HAP-1 (cell line): Measurements from ENCODE around the gene BEND6.

Source experiments
- DNase-seq, 2 experiments: peaks; one replicate each; pipeline ENCODE4 v3.0.0-alpha.2; 2016 to 2020; ENCODE audit warnings: low spot score in 2 of 2
- H3K27me3 ChIP-seq: fragments of 250-450 bp; sonication (Bioruptor Pico); 2 replicates; pipeline ENCODE4 v1.5.1; 2020; ENCODE audit warnings: low read depth, mild to moderate bottlenecking, moderate library complexity
- H3K36me3 ChIP-seq: fragments of 250-450 bp; sonication (Bioruptor Pico); replicated peaks from 2 replicates; pipeline ENCODE4 v1.5.1; 2020; ENCODE audit warnings: mild to moderate bottlenecking
- H3K4me1 ChIP-seq: fragments of 250-450 bp; sonication (Bioruptor Pico); 2 replicates; pipeline ENCODE4 v1.5.1; 2020; ENCODE audit warnings: mild to moderate bottlenecking
- H3K4me3 ChIP-seq: fragments of 250-450 bp; sonication (Bioruptor Pico); 2 replicates; pipeline ENCODE4 v1.5.1; 2020; ENCODE audit warnings: mild to moderate bottlenecking, moderate library complexity
- H3K9me3 ChIP-seq: fragments of 250-450 bp; sonication (Bioruptor Pico); 2 replicates; pipeline ENCODE4 v1.5.1; 2020; ENCODE audit warnings: mild to moderate bottlenecking, moderate library complexity
- in situ Hi-C: fragments of 300-500 bp; cut with MboI; formaldehyde crosslinking; loops from 3 replicates; pipeline ENCODE4 v1.14.3; 2020; ENCODE audit warnings: low sequenced_read_pairs, inconsistent platforms, mixed read lengths

Gene BEND6

GRCh38 chr6:56953597-56954402 lies 1.1 kb upstream of the BEND6 start:
- Histone ChIP-seq H3K36me3 (0 out of 2 replicates have a peak, but pooled peaks cover 3% of the 10 kb centered on the region), H3K4me1 (peaks cover 28% of the 10 kb centered on the region), H3K9me3 (no peaks in the 10 kb centered on the region), H3K27me3 (no peaks in the 10 kb centered on the region), H3K4me3 (peak overlapping the region; percentile 58)
- in situ Hi-C loops = no loop called here
- peak in 1 of 2 experiments; percentile 49 for DNase-seq

- no peaks in the 10 kb centered on the region for H3K27me3 ChIP-seq
- peaks cover 13% of the 10 kb centered on the region for H3K4me1 ChIP-seq
- H3K9me3 ChIP-seq = no peaks in the 10 kb centered on the region
- peak; percentile 88 to 97 for DNase-seq
- in situ Hi-C loops = no loop called here
- H3K36me3 ChIP-seq = 0 out of 2 replicates have a peak, but pooled peaks cover 2% of the 10 kb centered on the region
- peak overlapping the region; percentile 37 for H3K4me3 ChIP-seq
These were observed 556 bp downstream of the BEND6 start for GRCh38 chr6:56955171-56956155.

- Histone ChIP-seq H3K9me3 (no peaks in the 10 kb centered on the region), H3K27me3 (no peaks in the 10 kb centered on the region), H3K4me3 (no peak overlapping the region), H3K4me1 (peaks cover 6% of the 10 kb centered on the region), H3K36me3 (no peaks in the 10 kb centered on the region)
- DNase-seq = no peak
- in situ Hi-C loops = no loop called here
These were observed 1.6 kb downstream of the BEND6 start for GRCh38 chr6:56956491-56956890.

DNA sequence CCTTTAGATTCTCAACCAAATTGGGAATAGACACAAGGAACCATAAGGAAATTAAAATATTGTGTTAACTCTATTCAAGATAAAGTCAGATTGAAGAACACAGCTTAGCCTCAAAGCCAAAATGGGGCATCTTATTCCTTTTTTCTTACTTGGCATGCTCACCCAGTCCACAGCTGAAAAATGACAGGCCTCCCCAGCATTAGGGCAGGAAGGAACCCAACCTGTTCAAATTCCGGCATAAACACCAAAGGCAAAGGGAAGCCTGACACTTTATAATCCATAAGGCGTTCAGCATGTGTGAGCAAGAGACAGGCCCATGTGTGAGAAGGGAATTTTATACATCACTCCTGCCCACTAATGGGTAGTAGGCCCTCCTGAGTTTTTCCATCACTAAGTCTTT lies 2.9 kb downstream of the BEND6 start:
- H3K4me1 ChIP-seq = peaks cover 6% of the 10 kb centered on the region
- H3K36me3 ChIP-seq = no peaks in the 10 kb centered on the region
- no peaks in the 10 kb centered on the region for H3K9me3 ChIP-seq
- H3K27me3 ChIP-seq = no peaks in the 10 kb centered on the region
- no peak overlapping the region for H3K4me3 ChIP-seq
- in situ Hi-C loops = no loop called here
- DNase-seq = no peak

GRCh38 chr6:56958481-56958880 lies 3.6 kb downstream of the BEND6 start:
- in situ Hi-C loops = no loop called here
- H3K4me1 ChIP-seq = peaks cover 6% of the 10 kb centered on the region
- no peak for DNase-seq
- no peaks in the 10 kb centered on the region for H3K36me3 ChIP-seq
- H3K4me3 ChIP-seq = no peak overlapping the region
- no peaks in the 10 kb centered on the region for H3K9me3 ChIP-seq
- H3K27me3 ChIP-seq = no peaks in the 10 kb centered on the region

DNA sequence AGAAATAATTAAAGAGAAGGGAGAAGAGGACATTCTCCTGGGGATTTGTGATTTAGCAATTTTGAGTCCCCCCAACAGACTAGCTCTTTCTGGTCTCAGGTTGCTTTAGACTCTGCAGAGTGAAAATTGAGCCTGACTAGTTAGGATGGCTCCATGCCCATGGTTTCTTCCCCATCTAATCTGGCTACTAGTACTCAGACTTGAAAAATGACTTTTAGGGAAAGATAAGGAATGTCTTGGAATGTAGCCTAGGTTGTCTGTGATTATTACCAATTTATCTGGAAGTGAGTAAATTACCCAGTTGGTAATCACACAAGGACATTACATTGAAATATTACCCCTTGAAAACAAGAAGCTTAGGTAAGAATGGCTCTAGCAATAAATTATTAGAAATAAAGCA lies 4.2 kb downstream of the BEND6 start:
- Histone ChIP-seq H3K4me3 (no peak overlapping the region), H3K4me1 (peaks cover 6% of the 10 kb centered on the region), H3K27me3 (no peaks in the 10 kb centered on the region), H3K9me3 (no peaks in the 10 kb centered on the region), H3K36me3 (no peaks in the 10 kb centered on the region)
- in situ Hi-C loops = no loop called here
- no peak for DNase-seq

DNA sequence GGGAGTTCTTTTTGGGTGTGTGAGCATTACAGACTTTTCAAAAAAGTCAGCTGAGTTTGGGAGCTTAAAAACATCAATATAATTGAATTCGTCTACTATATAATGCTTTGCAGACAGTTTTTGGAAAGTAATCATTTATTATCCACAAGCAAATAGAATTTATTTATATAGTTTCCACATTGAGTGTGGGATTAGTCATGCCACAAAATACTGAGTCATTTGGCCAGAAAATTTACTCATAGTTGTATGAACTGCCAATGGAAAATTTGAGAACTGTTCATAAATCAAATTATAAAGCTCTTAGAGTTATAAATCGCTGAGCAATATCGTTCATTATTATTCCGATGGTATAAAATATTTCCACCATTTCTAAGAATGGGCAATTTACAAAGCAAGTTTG lies 5.0 kb downstream of the BEND6 start:
- DNase-seq = no peak

DNA sequence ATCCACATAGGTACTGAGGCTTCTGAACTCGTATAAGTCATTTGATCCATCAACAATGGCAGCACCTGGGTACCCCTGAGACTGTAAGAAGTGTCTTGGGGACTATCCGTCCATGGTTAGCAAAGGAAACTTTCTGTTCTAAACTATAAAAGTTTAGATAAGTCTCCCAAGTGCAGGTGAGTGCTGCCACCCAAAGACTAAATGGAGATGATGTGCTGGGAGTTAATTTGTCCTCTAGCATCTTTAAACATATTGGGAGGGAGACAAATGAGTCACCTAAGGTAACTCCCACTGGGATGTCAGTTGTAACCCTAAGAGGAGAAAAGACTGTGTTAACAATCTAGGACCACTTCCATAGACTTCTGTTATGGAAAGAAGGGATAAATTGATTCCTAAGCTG lies 6.2 kb downstream of the BEND6 start:
- DNase-seq = no peak
- no peaks in the 10 kb centered on the region; the same call in 1 of the 2 replicates for H3K4me1 ChIP-seq
- no peaks in the 10 kb centered on the region for H3K9me3 ChIP-seq
- no peak overlapping the region for H3K4me3 ChIP-seq
- in situ Hi-C loops = no loop called here
- no peaks in the 10 kb centered on the region for H3K27me3 ChIP-seq
- H3K36me3 ChIP-seq = no peaks in the 10 kb centered on the region

More for the DNA sequence above, 5.0 kb downstream of the BEND6 start:
- in situ Hi-C loops = no loop called here
- H3K4me1 ChIP-seq = peaks cover 6% of the 10 kb centered on the region
- no peak overlapping the region for H3K4me3 ChIP-seq
- no peaks in the 10 kb centered on the region for H3K27me3 ChIP-seq
- no peaks in the 10 kb centered on the region for H3K9me3 ChIP-seq
- no peaks in the 10 kb centered on the region for H3K36me3 ChIP-seq

DNA sequence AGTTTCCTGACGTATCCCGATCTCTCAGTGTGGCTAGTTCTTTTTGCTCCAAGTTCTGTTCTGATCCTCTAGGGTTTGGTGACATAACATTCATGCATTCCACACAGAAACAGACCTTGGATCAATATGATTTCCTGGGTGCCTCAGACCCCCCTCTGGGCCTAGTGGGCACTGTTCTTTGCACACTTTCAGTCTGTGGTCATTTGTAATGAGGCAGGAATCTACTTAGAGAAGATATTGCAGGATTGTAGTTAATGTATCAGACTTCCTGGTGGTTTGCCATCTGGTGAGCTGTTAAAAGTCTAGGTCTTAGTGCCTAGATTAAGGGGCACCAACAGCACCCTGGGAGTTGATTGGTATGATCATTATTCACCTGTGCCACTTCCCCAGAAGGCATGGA lies 7.5 kb downstream of the BEND6 start:
- DNase-seq = no peak
- Histone ChIP-seq H3K4me1 (no peaks in the 10 kb centered on the region), H3K9me3 (no peaks in the 10 kb centered on the region), H3K27me3 (no peaks in the 10 kb centered on the region), H3K36me3 (no peaks in the 10 kb centered on the region), H3K4me3 (no peak overlapping the region)
- in situ Hi-C loops = no loop called here

- no peaks in the 10 kb centered on the region for H3K4me1 ChIP-seq
- no peaks in the 10 kb centered on the region for H3K36me3 ChIP-seq
- no peaks in the 10 kb centered on the region for H3K27me3 ChIP-seq
- in situ Hi-C loops = no loop called here
- no peak overlapping the region for H3K4me3 ChIP-seq
- no peaks in the 10 kb centered on the region for H3K9me3 ChIP-seq
- no peak for DNase-seq
These were observed 8.1 kb downstream of the BEND6 start for GRCh38 chr6:56963043-56963442.

- in situ Hi-C loops = no loop called here
- Histone ChIP-seq H3K9me3 (no peaks in the 10 kb centered on the region), H3K4me3 (no peak overlapping the region), H3K36me3 (no peaks in the 10 kb centered on the region), H3K27me3 (no peaks in the 10 kb centered on the region), H3K4me1 (no peaks in the 10 kb centered on the region)
- no peak for DNase-seq
These were observed 8.9 kb downstream of the BEND6 start for GRCh38 chr6:56963793-56964192.

GRCh38 chr6:56965126-56965525 lies 10.2 kb downstream of the BEND6 start:
- Histone ChIP-seq H3K36me3 (no peaks in the 10 kb centered on the region), H3K4me3 (no peak overlapping the region), H3K27me3 (no peaks in the 10 kb centered on the region), H3K4me1 (no peaks in the 10 kb centered on the region), H3K9me3 (no peaks in the 10 kb centered on the region)
- in situ Hi-C loops = no loop called here
- no peak for DNase-seq

GRCh38 chr6:56970849-56971248 lies 15.9 kb downstream of the BEND6 start:
- Histone ChIP-seq H3K4me3 (no peak overlapping the region), H3K4me1 (no peaks in the 10 kb centered on the region), H3K36me3 (no peaks in the 10 kb centered on the region), H3K27me3 (no peaks in the 10 kb centered on the region), H3K9me3 (no peaks in the 10 kb centered on the region)
- no peak for DNase-seq
- in situ Hi-C loops = no loop called here

- no peaks in the 10 kb centered on the region for H3K27me3 ChIP-seq
- no peaks in the 10 kb centered on the region for H3K4me1 ChIP-seq
- H3K36me3 ChIP-seq = no peaks in the 10 kb centered on the region
- DNase-seq = no peak
- in situ Hi-C loops = no loop called here
- no peaks in the 10 kb centered on the region for H3K9me3 ChIP-seq
- H3K4me3 ChIP-seq = no peak overlapping the region
These were observed 22.3 kb downstream of the BEND6 start for GRCh38 chr6:56977192-56977591.
